BLaER1 treated with 17β-estradiol and CSF1 and Interleukin-3, amounts not matched to agents 10 nM and 100 nM (cell line): ENCODE measurements around the gene TRPV6.

ENCODE experiments used
- H3K27ac ChIP-seq, 11 experiments: shearing (Covaris generic); formaldehyde crosslinking; 2 replicates each; pipeline ENCODE4 v1.8.1; 2022
- H3K27me3 ChIP-seq, 11 experiments: shearing (Covaris generic); formaldehyde crosslinking; 2 replicates each; pipeline ENCODE4 v1.8.1; 2022
- H3K36me3 ChIP-seq, 11 experiments: shearing (Covaris generic); formaldehyde crosslinking; 2 replicates each; pipeline ENCODE4 v1.8.1; 2022
- H3K4me1 ChIP-seq, 10 experiments: shearing (Covaris generic); formaldehyde crosslinking; 2 replicates each; pipeline ENCODE4 v1.8.1; 2022
- H3K4me2 ChIP-seq, 11 experiments: shearing (Covaris generic); formaldehyde crosslinking; 2 replicates each; pipeline ENCODE4 v1.8.1; 2022
- H3K4me3 ChIP-seq, 10 experiments: shearing (Covaris generic); formaldehyde crosslinking; 2 replicates each; pipeline ENCODE4 v1.8.1; 2022
- H3K9ac ChIP-seq, 11 experiments: shearing (Covaris generic); formaldehyde crosslinking; 2 replicates each; pipeline ENCODE4 v1.8.1; 2022
- H3K9me3 ChIP-seq, 11 experiments: shearing (Covaris generic); formaldehyde crosslinking; replicated peaks in 1 of 11; 2 replicates each; pipeline ENCODE4 v1.8.1; 2022
- H4K20me1 ChIP-seq, 11 experiments: shearing (Covaris generic); formaldehyde crosslinking; 2 replicates each; pipeline ENCODE4 v1.8.1; 2022
- Cebpa-rat ChIP-seq, 11 experiments: shearing (Covaris generic); IDR thresholded peaks; 2 replicates each; pipeline ENCODE4 v1.8.1; 2022

TRPV6 gene

GRCh38 chr7:142838461-142839213, 46.9 kb downstream of the TRPV6 start:
- H3K9me3 ChIP-seq = no peaks in the 10 kb centered on the region
- peaks cover 0 to 2% (median 0%) of the 10 kb centered on the region in 10 experiments; a peak in 3 of 20 replicates for H3K4me1 ChIP-seq
- no peak for TF ChIP-seq Cebpa-rat (IDR thresholded peaks at IDR 0.05)
- no peaks in the 10 kb centered on the region for H3K36me3 ChIP-seq
- H3K9ac ChIP-seq = no peak overlapping the region
- H3K4me2 ChIP-seq = no peak overlapping the region
- H4K20me1 ChIP-seq = no peaks in the 10 kb centered on the region
- H3K27me3 ChIP-seq = no peaks in the 10 kb centered on the region
- H3K27ac ChIP-seq = no peak overlapping the region
- no peak overlapping the region for H3K4me3 ChIP-seq

- no peak overlapping the region for H3K4me2 ChIP-seq
- H3K9me3 ChIP-seq = no peaks in the 10 kb centered on the region
These were observed 49.1 kb downstream of the TRPV6 start for GRCh38 chr7:142836426-142836825.

GRCh38 chr7:142835487-142835886, 50.1 kb downstream of the TRPV6 start:
- TF ChIP-seq Cebpa-rat (IDR thresholded peaks at IDR 0.05) = no peak
- H3K4me2 ChIP-seq = no peak overlapping the region
- H3K9ac ChIP-seq = no peak overlapping the region
- no peaks in the 10 kb centered on the region for H3K9me3 ChIP-seq
- no peak overlapping the region for H3K4me3 ChIP-seq
- H3K36me3 ChIP-seq = no peaks in the 10 kb centered on the region
- no peaks in the 10 kb centered on the region for H3K27me3 ChIP-seq
- H3K27ac ChIP-seq = no peak overlapping the region
- peaks cover 0 to 22% (median 0%) of the 10 kb centered on the region in 10 experiments; a peak in 6 of 20 replicates for H3K4me1 ChIP-seq
- no peaks in the 10 kb centered on the region for H4K20me1 ChIP-seq

More at GRCh38 chr7:142836426-142836825, 49.1 kb downstream of the TRPV6 start:
- Histone ChIP-seq H3K9ac (no peak overlapping the region), H3K4me3 (no peak overlapping the region), H3K27me3 (no peaks in the 10 kb centered on the region), H3K27ac (no peak overlapping the region), H3K4me1 (peaks cover 0 to 22% (median 0%) of the 10 kb centered on the region in 10 experiments; a peak in 6 of 20 replicates), H4K20me1 (no peaks in the 10 kb centered on the region), H3K36me3 (no peaks in the 10 kb centered on the region)
- TF ChIP-seq Cebpa-rat (IDR thresholded peaks at IDR 0.05) = no peak

- Histone ChIP-seq H3K4me3 (no peak overlapping the region), H3K9ac (no peak overlapping the region), H3K36me3 (no peaks in the 10 kb centered on the region), H3K27ac (no peak overlapping the region), H3K4me1 (peaks cover 0 to 22% (median 0%) of the 10 kb centered on the region in 10 experiments; a peak in 6 of 20 replicates), H3K9me3 (no peaks in the 10 kb centered on the region), H4K20me1 (no peaks in the 10 kb centered on the region), H3K4me2 (peak overlapping the region in 3 of 11 experiments; percentile 22 to 47 (median 28); a peak in 5 of 22 replicates), H3K27me3 (no peaks in the 10 kb centered on the region)
- no peak for TF ChIP-seq Cebpa-rat (IDR thresholded peaks at IDR 0.05)
These were observed 52.1 kb downstream of the TRPV6 start for GRCh38 chr7:142833174-142834048.

GRCh38 chr7:142832417-142832816, 53.1 kb downstream of the TRPV6 start:
- Histone ChIP-seq H3K4me2 (peak overlapping the region in 1 of 11 experiments; percentile 47; a peak in 3 of 22 replicates), H3K9me3 (no peaks in the 10 kb centered on the region), H3K27me3 (no peaks in the 10 kb centered on the region), H4K20me1 (no peaks in the 10 kb centered on the region), H3K27ac (no peak overlapping the region), H3K4me3 (no peak overlapping the region), H3K36me3 (no peaks in the 10 kb centered on the region), H3K4me1 (peaks cover 0 to 22% (median 0%) of the 10 kb centered on the region in 10 experiments; a peak in 6 of 20 replicates), H3K9ac (no peak overlapping the region)
- TF ChIP-seq Cebpa-rat (IDR thresholded peaks at IDR 0.05) = no peak

- Histone ChIP-seq H3K4me1 (peaks cover 0 to 13% (median 0%) of the 10 kb centered on the region in 10 experiments; a peak in 6 of 20 replicates), H4K20me1 (no peaks in the 10 kb centered on the region), H3K27me3 (no peaks in the 10 kb centered on the region), H3K36me3 (no peaks in the 10 kb centered on the region), H3K9me3 (peaks cover 8 to 19% (median 11%) of the 10 kb centered on the region in 11 experiments; a peak in 20 of 22 replicates), H3K4me2 (no peak overlapping the region), H3K27ac (no peak overlapping the region), H3K4me3 (no peak overlapping the region), H3K9ac (no peak overlapping the region)
- TF ChIP-seq Cebpa-rat (IDR thresholded peaks at IDR 0.05) = no peak
These were observed 57.5 kb downstream of the TRPV6 start for GRCh38 chr7:142827951-142828500.

- H3K4me1 ChIP-seq = no peaks in the 10 kb centered on the region
- H3K27ac ChIP-seq = no peak overlapping the region
- H3K4me3 ChIP-seq = no peak overlapping the region
- no peaks in the 10 kb centered on the region for H3K36me3 ChIP-seq
- H3K27me3 ChIP-seq = no peaks in the 10 kb centered on the region
- TF ChIP-seq Cebpa-rat (IDR thresholded peaks at IDR 0.05) = no peak
- peaks cover 8 to 21% (median 11%) of the 10 kb centered on the region in 11 experiments; a peak in 20 of 22 replicates for H3K9me3 ChIP-seq
- no peaks in the 10 kb centered on the region for H4K20me1 ChIP-seq
- H3K4me2 ChIP-seq = no peak overlapping the region
- no peak overlapping the region for H3K9ac ChIP-seq
These were observed 62.8 kb downstream of the TRPV6 start for GRCh38 chr7:142822714-142823113.
